Brain pericyte (primary cell): ENCODE measurements around the gene DCLRE1A.

Source experiments
- DNase-seq: peaks from one replicate; pipeline ENCODE4 v3.0.0-alpha.2; 2012; ENCODE audit warnings: low read depth, low spot score

DCLRE1A gene

DNA sequence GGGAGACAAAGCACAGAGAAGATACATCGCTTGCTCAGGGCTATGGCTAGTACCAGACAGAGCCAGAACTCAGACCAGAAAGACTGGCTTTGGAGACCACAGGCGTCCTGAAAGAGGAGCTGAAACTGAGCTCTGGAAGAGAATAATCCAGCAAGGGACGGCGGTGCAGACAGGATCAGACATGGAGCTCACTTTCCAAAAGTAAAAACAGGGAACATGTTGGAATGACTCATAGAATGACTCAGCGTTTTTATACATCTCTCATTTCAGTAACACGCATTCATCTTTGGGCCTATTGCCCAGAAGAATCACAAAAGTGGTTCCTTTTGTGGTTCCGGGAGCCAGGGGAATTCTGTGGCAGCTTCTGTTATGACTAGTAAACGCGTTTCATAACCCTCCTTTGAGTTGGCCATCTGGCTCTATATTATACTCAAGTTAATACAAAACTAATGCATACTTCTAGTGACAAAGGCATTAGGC is 65.2 kb downstream of the DCLRE1A start:
- DNase-seq: peak; percentile 75
